GM19240 (cell line): ENCODE data around the gene NFIA.

Experiments used
- DNase-seq: peaks from one replicate; pipeline ENCODE4 v3.0.0; 2011; ENCODE audit warnings: low spot score; ENCODE audit not compliant: insufficient read length

The NFIA gene

DNA sequence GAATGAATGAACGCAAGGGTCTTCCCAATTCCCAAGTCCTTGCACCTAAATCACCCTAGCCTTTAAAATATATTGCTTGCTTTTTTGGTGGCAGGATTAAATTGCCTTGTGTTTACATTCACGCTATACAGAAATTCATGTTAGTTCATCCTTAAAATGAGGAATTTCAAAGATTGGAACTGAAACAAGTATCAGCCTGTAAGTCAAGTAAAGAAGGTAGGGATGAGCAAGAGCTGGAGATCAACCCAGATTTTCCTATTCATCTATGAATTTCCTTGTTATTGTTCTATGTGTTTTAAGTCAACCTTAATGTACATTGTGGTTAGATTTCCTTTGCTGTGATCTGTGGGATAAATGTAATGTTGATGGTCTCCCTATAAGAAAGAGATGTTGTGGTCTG, 248.2 kb downstream of the NFIA start:
- DNase-seq = no peak

- DNase-seq = peak; percentile 41
These were observed 249.9 kb downstream of the NFIA start for GRCh38 chr1:61332196-61332753.

DNA sequence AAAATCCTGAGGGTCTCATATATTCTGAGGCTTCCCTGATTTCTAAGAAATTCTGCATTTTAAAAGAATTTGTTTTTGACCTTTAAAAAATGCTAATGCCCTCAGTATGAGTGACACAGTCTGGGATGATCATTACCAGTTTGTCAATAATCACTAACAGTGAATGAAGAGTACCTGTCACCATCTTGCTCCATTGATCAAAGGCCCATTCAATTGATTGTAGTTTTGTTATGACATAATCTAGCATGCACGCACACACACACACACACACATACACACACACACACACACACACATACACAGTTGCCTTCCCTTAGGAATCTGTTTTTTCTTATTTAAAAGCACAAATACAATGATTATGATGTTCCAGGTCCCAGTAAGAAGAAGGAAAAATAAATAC, 250.4 kb downstream of the NFIA start:
- no peak for DNase-seq

DNA sequence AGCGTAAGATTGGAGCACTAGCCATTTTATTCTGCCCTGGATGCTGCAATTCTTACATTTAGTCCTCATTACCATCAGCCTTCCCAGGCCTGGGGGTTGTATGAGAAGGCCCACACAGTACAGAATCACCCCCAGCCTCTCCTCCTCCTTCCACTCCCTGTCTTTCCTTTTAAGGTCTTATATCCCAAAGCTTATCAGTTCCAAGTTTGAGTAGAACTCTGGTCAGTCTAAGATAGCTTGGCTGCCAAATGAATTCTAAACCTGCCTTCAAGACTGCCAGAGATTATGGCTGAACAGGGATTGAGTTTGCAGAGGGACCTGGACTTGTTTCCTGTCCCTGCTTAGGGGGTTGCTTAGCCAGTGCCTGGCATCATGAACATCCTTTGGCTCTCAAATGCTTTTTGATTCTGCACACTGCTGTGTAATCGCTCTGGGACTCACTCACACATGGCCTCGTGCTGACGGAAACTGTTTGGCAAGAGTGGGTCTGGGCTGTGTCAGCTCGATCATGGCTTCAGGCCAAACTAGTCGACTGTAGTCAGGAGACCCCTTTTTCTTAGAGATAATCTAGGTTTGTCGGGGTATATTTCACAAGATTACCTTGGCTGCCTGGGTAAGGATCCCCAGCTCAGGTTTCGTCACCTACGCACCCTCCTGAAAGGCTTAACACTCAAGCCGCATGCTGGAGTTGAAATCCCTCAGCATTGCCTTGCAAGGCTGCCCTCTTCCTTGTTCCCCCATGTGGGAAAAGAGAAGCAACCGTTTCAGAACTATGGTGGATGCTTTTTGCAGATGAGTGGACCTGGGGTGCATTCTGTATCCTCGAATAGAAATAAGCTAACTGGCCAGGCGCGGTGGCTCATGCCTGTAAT, 252.6 kb downstream of the NFIA start:
- no peak for DNase-seq

DNA sequence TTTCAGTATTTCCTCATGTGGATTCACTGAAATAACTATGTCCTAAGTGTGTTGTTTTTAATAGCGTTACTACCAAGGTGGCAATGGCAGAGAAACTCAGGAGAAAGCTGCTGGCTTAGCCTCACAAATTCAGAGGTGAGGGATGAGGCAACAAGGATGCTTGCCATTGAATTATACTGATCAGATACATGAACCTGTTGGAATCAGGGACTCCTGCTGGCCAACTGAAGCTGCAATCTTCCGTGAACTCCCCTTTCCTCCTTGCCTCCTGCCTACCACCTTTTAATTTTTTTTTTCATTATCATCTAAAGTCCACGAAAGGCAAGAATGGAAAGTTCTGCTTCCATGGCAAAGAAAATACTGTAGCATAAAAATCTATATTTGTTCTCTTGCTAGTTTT, 254.7 kb downstream of the NFIA start:
- no peak for DNase-seq

- DNase-seq = no peak
These were observed 255.1 kb downstream of the NFIA start for GRCh38 chr1:61337441-61337951.

DNA sequence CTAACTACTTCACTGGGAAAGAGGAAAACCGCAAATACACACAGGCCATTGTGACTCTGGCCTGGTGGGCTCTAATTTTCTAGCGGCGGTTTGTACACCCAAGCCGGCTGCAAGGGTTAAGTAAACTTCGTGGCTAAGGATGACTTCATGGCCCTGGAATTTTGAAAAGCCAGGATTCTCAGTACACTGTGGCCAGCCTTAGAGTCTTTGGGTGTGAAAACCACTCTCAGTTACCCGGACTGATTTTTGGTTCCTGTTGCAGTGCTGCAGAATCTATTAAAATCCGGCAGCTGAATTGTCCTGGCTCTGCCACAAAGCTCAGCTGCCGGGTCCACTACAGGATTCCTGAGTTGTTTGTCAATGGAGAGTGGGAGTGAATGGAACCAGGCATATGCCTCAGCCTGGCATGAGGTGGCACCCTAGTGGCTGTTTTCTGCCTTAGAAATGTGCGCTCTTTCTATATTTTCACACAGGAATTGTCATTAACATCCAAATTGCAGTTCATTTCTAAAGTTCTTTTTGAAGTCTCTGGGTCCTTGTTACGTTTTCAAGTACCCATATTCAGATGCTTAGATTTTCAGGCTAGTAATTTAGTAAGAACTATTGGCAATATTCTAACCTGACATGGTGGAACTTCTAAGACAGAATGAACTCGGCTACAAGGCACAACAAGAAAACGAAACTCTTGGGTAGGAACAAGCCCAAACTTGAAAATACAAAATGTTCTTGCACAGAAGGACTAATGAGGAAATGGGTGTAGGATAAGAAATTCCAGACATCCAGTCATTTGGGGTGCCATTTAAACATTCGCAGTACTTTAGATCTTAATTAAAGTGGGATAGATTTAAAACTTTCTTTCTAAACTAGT, 255.9 kb downstream of the NFIA start:
- DNase-seq = no peak

- DNase-seq = no peak
These were observed 256.5 kb downstream of the NFIA start for GRCh38 chr1:61338899-61339298.

GRCh38 chr1:61341426-61341825, 259.1 kb downstream of the NFIA start:
- DNase-seq = no peak

DNA sequence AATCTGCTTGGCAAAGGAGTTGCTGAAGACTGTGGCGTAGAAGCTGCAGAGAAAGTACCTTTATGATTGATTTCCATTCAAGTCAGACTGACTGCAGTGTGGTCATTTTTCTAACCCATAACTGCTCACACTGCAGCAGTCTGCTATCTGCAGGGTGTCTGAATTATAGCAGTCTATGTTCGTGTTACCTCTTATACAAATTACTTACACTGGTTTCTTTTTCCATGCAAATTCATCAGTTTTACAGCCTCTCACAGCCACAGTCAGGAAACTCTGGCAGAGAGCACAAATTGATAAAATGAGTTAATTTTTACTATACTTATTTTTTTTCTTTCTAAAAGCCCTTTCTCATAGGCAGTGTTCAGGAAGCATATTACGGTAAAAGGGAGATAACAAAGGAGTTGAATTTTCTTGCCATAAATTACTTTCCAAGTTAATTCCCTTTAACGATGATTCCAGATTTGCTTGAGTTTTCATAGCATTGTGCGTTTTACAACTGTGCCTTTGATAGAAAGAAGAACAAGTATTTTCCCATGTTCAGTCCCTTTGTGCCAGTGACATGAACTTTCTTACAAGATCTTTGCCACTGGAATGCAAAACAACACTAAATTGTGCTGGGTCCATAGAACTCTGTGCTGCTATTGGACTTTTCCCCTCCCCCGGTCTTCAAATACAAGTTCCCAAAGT, 261.5 kb downstream of the NFIA start:
- no peak for DNase-seq

GRCh38 chr1:61344696-61345095, 262.3 kb downstream of the NFIA start:
- no peak for DNase-seq

DNA sequence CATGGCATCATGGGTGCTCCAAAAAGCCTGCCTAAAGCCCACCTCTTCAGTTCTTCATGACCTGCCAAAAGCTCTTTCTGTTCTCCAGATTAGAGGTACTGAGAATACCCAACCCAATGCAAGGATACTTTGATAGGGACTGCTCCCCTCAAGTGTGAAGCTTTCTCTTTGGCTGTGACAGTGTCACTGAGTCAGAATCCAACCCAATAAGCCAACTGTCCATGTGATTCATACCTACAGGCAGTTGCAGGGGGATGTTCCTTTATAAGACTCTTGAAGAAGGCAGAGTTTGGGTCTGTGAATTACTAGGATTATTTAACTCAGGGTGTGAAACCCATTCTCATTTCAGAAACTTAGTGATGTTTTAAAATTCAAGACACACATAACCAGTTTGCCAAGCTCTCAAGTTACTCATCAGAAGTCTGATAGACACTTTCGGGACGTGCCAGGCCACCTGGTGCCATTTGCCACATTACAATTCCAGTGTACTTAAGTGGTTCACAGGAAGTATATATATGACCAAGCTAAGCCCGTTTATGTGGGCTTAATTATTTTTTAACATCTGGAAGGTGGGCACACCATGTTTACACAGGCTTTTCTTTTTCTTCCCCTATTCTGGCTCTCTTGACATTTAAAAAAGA, 265.8 kb downstream of the NFIA start:
- no peak for DNase-seq

DNA sequence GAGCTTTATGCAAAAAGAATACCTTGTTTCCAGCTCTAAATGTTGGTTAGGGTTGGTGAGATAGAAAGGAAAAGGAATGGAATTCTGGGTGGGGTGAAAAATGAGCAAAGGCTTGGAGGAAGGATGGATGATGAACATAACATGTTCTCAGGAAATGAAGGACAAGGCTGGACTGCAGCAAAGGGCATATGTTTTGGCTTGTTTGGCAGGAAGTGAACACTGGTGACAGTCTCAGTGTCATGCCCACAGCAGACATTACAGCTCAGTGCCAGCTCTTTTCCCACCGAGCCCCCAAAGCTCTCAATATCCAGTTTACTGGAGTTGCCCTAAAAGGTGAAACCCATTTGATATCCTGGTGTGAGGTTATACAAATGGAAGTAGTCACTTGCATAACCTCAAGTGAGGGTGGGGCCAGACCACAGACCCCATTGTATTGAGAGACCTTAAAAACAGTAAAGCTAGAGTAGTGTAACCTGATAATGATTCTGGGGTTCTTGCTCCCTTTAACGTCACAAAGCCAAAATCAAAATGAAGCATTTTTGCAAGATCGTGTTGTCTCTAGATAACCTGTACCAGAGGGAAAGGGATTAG, 270.6 kb downstream of the NFIA start:
- no peak for DNase-seq

DNA sequence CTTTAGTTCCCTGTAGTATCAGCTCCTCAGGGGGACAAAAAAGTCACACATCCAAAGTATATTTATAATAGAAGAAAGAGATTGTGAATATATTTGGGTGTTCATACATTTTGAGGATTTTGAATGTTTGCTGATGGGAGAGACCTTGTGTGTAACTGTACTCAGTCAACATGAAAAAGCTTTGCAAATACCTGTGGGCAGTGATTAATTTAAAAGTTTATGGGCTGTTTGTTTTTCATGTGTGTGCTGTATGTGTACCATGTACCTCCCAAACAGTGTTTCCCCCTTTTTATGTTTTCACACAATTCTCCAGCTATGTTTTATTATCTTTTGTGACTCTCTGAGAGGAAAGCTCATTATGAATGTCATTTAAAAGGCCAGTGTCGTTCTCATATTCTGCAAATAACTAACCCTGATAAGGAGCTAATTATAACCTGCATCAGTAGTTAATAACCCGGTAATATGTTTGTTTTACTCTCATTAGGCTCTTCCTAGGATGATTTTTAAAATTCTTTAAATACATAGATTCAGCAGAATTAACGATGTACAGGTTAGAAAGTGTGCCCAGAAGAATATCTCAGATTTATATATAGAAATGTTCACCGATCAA, 271.5 kb downstream of the NFIA start:
- no peak for DNase-seq

GRCh38 chr1:61356016-61356415, 273.7 kb downstream of the NFIA start:
- no peak for DNase-seq

DNA sequence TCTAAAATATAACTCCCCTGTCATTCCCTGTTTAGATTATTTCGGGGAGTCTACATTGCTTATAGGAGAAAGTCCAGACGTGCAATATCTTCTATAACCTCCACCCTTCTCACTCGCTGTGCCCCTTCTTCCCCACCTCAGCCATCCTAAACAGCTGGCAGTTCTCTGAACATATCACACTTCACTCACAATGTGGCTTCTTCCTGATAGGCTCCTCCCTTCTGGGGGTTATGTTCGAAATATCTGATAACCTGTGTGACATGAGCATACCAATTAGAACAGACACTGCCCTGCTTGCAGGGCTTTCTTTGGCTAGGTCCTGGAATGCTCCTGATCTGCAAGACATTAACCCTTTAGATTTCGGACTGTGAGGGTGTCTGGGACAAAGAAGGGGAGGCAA, 274.6 kb downstream of the NFIA start:
- no peak for DNase-seq

GRCh38 chr1:61357539-61357938, 275.2 kb downstream of the NFIA start:
- DNase-seq = no peak

DNA sequence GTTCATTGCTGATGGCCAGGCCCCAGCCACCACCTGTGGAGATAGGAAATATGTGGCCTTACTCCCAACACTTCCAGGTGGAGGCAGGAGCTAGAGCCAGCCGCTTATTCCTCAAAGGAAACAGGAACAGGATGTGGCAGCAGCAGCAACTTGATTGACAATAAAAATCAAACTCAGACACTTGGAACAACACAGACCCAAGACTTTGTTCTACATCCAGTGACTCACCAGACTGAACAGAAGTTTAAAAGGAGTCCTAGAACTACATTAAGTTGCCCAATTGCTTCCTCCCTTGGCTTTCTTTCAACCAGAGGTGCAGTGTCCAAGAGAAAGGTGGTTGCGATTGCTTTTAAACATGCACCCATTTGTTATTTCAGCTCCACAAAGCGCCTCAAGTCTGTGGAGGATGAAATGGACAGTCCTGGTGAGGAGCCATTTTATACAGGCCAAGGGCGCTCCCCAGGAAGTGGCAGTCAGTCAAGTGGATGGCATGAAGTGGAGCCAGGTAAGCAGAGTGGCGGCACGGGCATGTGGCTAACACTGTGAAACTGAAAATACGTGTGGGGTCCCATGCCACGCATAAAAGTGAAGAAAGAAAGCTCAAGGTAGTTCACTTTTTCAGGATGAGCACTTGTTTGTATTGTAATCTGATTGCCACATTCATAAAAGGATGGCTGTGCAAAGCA, 276.6 kb downstream of the NFIA start:
- no peak for DNase-seq

GRCh38 chr1:61361931-61362330, 279.6 kb downstream of the NFIA start:
- no peak for DNase-seq
